ENCODE data around the gene STK10.

DNA sequence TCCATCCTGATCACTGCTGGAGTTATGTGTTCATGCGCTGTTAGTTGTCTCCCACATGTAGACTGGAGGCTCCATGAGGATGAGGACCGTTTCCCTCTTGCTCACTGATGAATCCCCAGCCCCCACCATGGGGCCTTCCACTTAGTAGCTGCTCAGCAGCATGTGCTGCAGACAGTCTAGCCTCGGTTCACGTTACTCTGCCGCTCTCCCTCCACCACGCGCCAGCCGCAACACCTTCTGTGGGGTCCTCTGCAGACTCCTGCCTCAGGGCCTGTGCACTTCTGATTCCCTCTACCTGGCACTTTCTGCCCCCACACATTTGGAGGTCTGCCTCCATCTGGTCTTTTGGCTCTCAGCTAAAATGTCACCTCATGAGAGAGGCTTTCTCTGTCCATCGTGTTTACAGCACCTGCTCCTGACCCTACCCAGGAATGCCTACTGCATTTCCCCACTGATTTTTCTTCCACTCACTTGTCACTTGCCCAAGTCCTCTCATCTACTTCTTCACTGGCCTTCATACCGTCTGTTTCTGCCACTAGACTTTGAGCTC, 36.3 kb downstream of the STK10 start:
- TF ChIP-seq FOXP2 (optimal IDR thresholded peaks at IDR 0.05; ENCODE audit: control extremely low read depth, extremely low read length, insufficient read depth) (no peak), POLR2AphosphoS5 (IDR thresholded peaks at IDR 0.05; ENCODE audit: borderline replicate concordance, low read depth, low read length) (no peak), EZH2 (IDR thresholded peaks at IDR 0.05) (no peak)

Data from SK-N-MC (cell line).